MM.1S (cell line): ENCODE results near the gene LINGO1.

Experiments used
- EZH2 ChIP-seq: fragments of 300-600 bp; sonication (generic); optimal IDR thresholded peaks from 2 replicates; pipeline ENCODE3; 2017; ENCODE audit warnings: low read depth, mild to moderate bottlenecking, antibody characterized with exemption, low read length, mixed read lengths
- EZH2phosphoT487 ChIP-seq: fragments of 300-600 bp; sonication (generic); IDR thresholded peaks from 2 replicates; pipeline ENCODE4 v1.6.1; 2018; ENCODE audit warnings: antibody characterized with exemption, low read length
- TF ChIP-seq, protein P1 (sequence below): fragments of 300-600 bp; sonication (generic); IDR thresholded peaks from 2 replicates; pipeline ENCODE4 v1.5.1; 2016; ENCODE audit warnings: antibody characterized with exemption, low read length, mixed read lengths

GRCh38 chr15:77621847-77622208, 10.9 kb downstream of the LINGO1 start:
- TF ChIP-seq EZH2, result no peak
- TF ChIP-seq, protein P1, sequence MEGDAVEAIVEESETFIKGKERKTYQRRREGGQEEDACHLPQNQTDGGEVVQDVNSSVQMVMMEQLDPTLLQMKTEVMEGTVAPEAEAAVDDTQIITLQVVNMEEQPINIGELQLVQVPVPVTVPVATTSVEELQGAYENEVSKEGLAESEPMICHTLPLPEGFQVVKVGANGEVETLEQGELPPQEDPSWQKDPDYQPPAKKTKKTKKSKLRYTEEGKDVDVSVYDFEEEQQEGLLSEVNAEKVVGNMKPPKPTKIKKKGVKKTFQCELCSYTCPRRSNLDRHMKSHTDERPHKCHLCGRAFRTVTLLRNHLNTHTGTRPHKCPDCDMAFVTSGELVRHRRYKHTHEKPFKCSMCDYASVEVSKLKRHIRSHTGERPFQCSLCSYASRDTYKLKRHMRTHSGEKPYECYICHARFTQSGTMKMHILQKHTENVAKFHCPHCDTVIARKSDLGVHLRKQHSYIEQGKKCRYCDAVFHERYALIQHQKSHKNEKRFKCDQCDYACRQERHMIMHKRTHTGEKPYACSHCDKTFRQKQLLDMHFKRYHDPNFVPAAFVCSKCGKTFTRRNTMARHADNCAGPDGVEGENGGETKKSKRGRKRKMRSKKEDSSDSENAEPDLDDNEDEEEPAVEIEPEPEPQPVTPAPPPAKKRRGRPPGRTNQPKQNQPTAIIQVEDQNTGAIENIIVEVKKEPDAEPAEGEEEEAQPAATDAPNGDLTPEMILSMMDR, result no peak
- TF ChIP-seq EZH2phosphoT487, result no peak
